GM18498 (cell line): ENCODE results near the gene VWA7.

Source experiments
- ATAC-seq: cut with Tn5 transposase; IDR thresholded peaks from one replicate; pipeline ENCODE4 v1.9.1; 2021; ENCODE audit warnings: mild to moderate bottlenecking, moderate library complexity; ENCODE audit not compliant: unreplicated experiment

Gene VWA7

DNA sequence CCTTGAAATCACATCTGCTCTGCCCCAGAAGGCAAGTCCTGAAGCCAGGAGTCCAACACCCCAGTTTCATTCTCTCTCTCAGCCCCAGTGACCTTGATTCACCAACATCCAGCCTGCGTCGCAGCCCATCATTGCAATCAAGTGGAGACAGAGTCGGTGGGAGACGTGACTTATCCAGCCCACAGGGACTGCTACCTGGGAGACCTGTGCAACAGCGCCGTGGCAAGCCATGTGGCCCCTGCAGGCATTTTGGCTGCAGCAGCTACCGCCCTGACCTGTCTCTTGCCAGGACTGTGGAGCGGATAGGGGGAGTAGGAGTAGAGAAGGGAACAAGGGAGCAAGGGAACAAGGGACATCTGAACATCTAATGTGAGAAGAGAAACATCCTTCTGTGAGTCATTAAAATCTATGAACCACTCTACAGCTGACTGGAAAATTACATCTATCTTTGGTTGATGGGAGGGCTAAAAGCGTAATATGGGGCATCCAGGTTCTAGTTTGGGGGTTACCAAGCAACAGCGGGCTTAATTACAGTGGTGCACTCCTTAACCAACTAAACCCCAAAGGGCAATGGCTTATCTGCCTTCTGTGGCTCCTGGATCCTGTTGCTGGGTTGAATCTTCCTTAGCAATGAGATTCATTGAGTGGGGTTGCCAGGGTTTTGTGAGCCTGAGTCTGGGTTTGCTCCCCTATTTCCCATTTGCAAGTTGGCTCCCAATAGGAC lies 59.5 kb downstream of the VWA7 start:
- ATAC-seq, result no peak
